Liver (tissue), 9 donors: Measurements from ENCODE around the gene SIK2. TPM values are rescaled to one million over a fixed set of nuclear protein-coding genes. Genes with fewer than 3 reads are reported as not detected.

Experiments
- DNase-seq: peaks from one replicate; pipeline ENCODE4 v3.0.0-alpha.2; 2017; ENCODE audit warnings: low spot score
- H3K27ac ChIP-seq, 2 donors: one replicate each; pipeline ENCODE4 v1.7.0; 2013; ENCODE audit warnings: inconsistent platforms in 2 of 2, low read length in 2 of 2, control low read depth in 1 of 2, low read depth in 1 of 2, mild to moderate bottlenecking in 1 of 2
- H3K27me3 ChIP-seq, 4 donors: one replicate each; pipeline versions ENCODE4 v1.6.1 to v1.7.0; 2013; ENCODE audit warnings: low read length in 3 of 4, inconsistent platforms in 1 of 4, mild to moderate bottlenecking in 1 of 4, moderate library complexity in 1 of 4; ENCODE audit not compliant: control insufficient read depth in 4 of 4, insufficient read depth in 4 of 4
- H3K36me3 ChIP-seq, 4 donors: one replicate each; pipeline versions ENCODE4 v1.6.1 to v1.7.0; 2013; ENCODE audit warnings: low read length in 3 of 4, mild to moderate bottlenecking in 3 of 4, low read depth in 1 of 4, moderate library complexity in 1 of 4; ENCODE audit not compliant: control insufficient read depth in 4 of 4, insufficient read depth in 3 of 4
- H3K4me1 ChIP-seq, 4 donors: one replicate each; pipeline versions ENCODE4 v1.6.1 to v1.7.0; 2013; ENCODE audit warnings: low read length in 3 of 4, mild to moderate bottlenecking in 3 of 4, moderate library complexity in 1 of 4; ENCODE audit not compliant: control insufficient read depth in 4 of 4, insufficient read depth in 4 of 4
- H3K4me3 ChIP-seq, 3 donors: one replicate each; pipeline versions ENCODE4 v1.6.1 to v1.7.0; 2013; ENCODE audit warnings: low read length in 3 of 3, control low read depth in 1 of 3, low read depth in 1 of 3, mild to moderate bottlenecking in 1 of 3
- H3K9ac ChIP-seq, 2 donors: one replicate each; pipeline ENCODE4 v1.7.0; 2013; ENCODE audit warnings: low read length in 2 of 2, mild to moderate bottlenecking in 2 of 2, moderate library complexity in 2 of 2, control low read depth in 1 of 2, low read depth in 1 of 2
- H3K9me3 ChIP-seq, 4 donors: one replicate each; pipeline versions ENCODE4 v1.6.1 to v1.7.0; 2013; ENCODE audit warnings: low read length in 3 of 4; ENCODE audit not compliant: control insufficient read depth in 4 of 4
- CTCF ChIP-seq: fragments of 150-350 bp; IDR thresholded peaks from 2 replicates; pipeline ENCODE4 v1.5.1; 2017; ENCODE audit warnings: improper control_type of control experiment, low read depth, low read length; ENCODE audit not compliant: missing input control
- EGR1 ChIP-seq, 2 donors: IDR thresholded peaks; 2 replicates each; pipeline ENCODE4 v1.6.1; 2016 to 2018; ENCODE audit warnings: antibody characterized with exemption in 2 of 2, low read depth in 2 of 2
- FOXA1 ChIP-seq: IDR thresholded peaks from 2 replicates; pipeline ENCODE4 v1.6.1; 2016; ENCODE audit warnings: antibody characterized with exemption
- HNF4A ChIP-seq, 2 donors: conservative IDR thresholded peaks; 2 replicates each; pipeline ENCODE4 v1.6.1; 2016; ENCODE audit warnings: antibody characterized with exemption in 2 of 2, mild to moderate bottlenecking in 2 of 2
- JUND ChIP-seq, 2 donors: IDR thresholded peaks; 2 replicates each; pipeline ENCODE4 v1.6.1; 2016; ENCODE audit warnings: antibody characterized with exemption in 2 of 2
- RAD21 ChIP-seq, 2 donors: IDR thresholded peaks; 2 replicates each; pipeline ENCODE4 v1.6.1; 2016; ENCODE audit warnings: antibody characterized with exemption in 2 of 2, mild to moderate bottlenecking in 2 of 2
- RXRA ChIP-seq, 2 donors: IDR thresholded peaks; 2 replicates each; pipeline ENCODE4 v1.6.1; 2017 to 2018; ENCODE audit warnings: antibody characterized with exemption in 2 of 2, mild to moderate bottlenecking in 1 of 2
- TAF1 ChIP-seq: conservative IDR thresholded peaks from 2 replicates; pipeline ENCODE4 v1.6.1; 2016; ENCODE audit warnings: antibody characterized with exemption, mild to moderate bottlenecking
- YY1 ChIP-seq: IDR thresholded peaks from 2 replicates; pipeline ENCODE4 v1.6.1; 2016; ENCODE audit warnings: antibody characterized with exemption, mild to moderate bottlenecking
- WGBS: extraction: QIAGEN DNeasy Blood & Tissue Kit; methylation state at CpG from one replicate; pipeline ENCODE4 v1.1.7; 2013; 5-methylcytosine and 5-hydroxymethylcytosine counted together
- polyA plus RNA-seq, 2 donors: library from polyadenylated mRNA; stranded (reverse) in 1 of 2; unstranded in 1 of 2; fragments of 200-250 nt in 1 of 2; fragments of >200 nt in 1 of 2; fragmentation: Nextera tagmentation in 1 of 2; extraction: Ambion mirVana in 1 of 2; gene quantifications; one replicate each; pipeline versions ENCODE4 v1.2.1 to v1.2.3, GENCODE V29; 2013 to 2015
- total RNA-seq, 2 donors: library from RNA; depleted of rRNA; stranded (reverse); fragments of >200 nt; gene quantifications; one replicate each; pipeline ENCODE4 v1.2.3, GENCODE V29; 2014
- TF ChIP-seq, protein P1 (sequence below): IDR thresholded peaks from 2 replicates; pipeline ENCODE4 v1.6.1; 2016; ENCODE audit warnings: antibody characterized with exemption
- TF ChIP-seq, protein P2 (sequence below): IDR thresholded peaks from 2 replicates; pipeline ENCODE4 v1.6.1; 2016; ENCODE audit warnings: antibody characterized with exemption, mild to moderate bottlenecking
- TF ChIP-seq, protein P3 (sequence below): IDR thresholded peaks from 2 replicates; pipeline ENCODE4 v1.6.1; 2016; ENCODE audit warnings: antibody characterized with exemption
- donor health status: healthy.
- donor health status: healthy.
- donor health status: healthy.
- donor health status: healthy.
- donor health status: healthy.

The SIK2 gene
- total and polyA plus RNA-seq, 4 donors: 6.5 to 15.0 (median 9.3) TPM

DNA sequence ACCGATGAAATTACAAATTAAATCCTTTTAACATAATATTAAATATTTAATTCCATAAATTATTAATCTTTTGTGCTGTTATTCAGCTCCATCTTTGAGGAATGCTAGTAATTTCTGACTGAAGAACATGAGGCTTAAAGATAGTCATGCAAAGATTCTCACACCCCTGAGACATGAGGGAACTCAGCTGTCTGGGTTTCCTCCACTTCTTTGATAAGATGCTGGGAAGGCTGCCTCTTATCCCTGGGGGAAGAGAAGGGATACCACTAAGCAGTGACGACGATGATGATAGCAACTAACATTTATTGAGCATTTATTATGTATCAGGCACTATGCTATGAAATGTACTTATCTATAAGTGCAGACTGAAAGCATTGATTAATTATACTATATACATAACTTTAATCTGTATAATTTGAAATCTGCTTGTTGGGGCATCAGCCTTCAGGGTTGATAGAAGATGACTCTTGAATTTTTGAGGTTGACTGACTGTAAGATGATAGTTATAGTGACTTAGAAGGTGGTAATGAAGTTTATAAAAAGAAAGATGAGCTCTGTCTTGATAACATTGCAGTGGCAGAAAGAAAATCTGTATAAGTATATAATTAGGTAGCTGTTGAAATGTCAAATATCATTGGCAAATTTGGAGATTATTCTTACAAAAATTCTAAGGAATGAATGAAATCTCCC lies 78.4 kb downstream of the SIK2 start:
- Histone ChIP-seq H3K9ac (no peak overlapping the region), H3K36me3 (peaks cover 6 to 21% (median 13%) of the 10 kb centered on the region in 4 donors), H3K4me1 (no peaks in the 10 kb centered on the region), H3K9me3 (no peaks in the 10 kb centered on the region), H3K27me3 (no peaks in the 10 kb centered on the region), H3K4me3 (no peak overlapping the region), H3K27ac (no peak overlapping the region)
- 95% methylated on average over 3 of the region's 3 CpGs for WGBS
- TF ChIP-seq, protein P1, sequence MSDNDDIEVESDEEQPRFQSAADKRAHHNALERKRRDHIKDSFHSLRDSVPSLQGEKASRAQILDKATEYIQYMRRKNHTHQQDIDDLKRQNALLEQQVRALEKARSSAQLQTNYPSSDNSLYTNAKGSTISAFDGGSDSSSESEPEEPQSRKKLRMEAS: no peak
- TF ChIP-seq HNF4A (conservative IDR thresholded peaks at IDR 0.05) (no peak), FOXA1 (no peak)
- DNase-seq: no peak

- TF ChIP-seq, protein P2, sequence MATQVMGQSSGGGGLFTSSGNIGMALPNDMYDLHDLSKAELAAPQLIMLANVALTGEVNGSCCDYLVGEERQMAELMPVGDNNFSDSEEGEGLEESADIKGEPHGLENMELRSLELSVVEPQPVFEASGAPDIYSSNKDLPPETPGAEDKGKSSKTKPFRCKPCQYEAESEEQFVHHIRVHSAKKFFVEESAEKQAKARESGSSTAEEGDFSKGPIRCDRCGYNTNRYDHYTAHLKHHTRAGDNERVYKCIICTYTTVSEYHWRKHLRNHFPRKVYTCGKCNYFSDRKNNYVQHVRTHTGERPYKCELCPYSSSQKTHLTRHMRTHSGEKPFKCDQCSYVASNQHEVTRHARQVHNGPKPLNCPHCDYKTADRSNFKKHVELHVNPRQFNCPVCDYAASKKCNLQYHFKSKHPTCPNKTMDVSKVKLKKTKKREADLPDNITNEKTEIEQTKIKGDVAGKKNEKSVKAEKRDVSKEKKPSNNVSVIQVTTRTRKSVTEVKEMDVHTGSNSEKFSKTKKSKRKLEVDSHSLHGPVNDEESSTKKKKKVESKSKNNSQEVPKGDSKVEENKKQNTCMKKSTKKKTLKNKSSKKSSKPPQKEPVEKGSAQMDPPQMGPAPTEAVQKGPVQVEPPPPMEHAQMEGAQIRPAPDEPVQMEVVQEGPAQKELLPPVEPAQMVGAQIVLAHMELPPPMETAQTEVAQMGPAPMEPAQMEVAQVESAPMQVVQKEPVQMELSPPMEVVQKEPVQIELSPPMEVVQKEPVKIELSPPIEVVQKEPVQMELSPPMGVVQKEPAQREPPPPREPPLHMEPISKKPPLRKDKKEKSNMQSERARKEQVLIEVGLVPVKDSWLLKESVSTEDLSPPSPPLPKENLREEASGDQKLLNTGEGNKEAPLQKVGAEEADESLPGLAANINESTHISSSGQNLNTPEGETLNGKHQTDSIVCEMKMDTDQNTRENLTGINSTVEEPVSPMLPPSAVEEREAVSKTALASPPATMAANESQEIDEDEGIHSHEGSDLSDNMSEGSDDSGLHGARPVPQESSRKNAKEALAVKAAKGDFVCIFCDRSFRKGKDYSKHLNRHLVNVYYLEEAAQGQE: no peak
- no peak for TF ChIP-seq YY1
- TF ChIP-seq, protein P3, sequence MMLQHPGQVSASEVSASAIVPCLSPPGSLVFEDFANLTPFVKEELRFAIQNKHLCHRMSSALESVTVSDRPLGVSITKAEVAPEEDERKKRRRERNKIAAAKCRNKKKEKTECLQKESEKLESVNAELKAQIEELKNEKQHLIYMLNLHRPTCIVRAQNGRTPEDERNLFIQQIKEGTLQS: no peak
- TF ChIP-seq JUND (IDR thresholded peaks at IDR 0.05): no peak
- TF ChIP-seq CTCF: no peak
- no peak for TF ChIP-seq RAD21 (IDR thresholded peaks at IDR 0.05)
- DNase-seq: no peak
- Histone ChIP-seq H3K27me3 (no peaks in the 10 kb centered on the region), H3K9ac (no peak overlapping the region), H3K4me1 (no peaks in the 10 kb centered on the region), H3K4me3 (no peak overlapping the region), H3K9me3 (no peaks in the 10 kb centered on the region), H3K27ac (no peak overlapping the region), H3K36me3 (peaks cover 3 to 22% (median 14%) of the 10 kb centered on the region in 4 donors)
- WGBS: 91% methylated on average over 3 of the region's 3 CpGs
Measured at GRCh38 chr11:111683806-111684205, 81.6 kb downstream of the SIK2 start.

GRCh38 chr11:111684251-111684650 lies 82.0 kb downstream of the SIK2 start:
- Histone ChIP-seq H3K4me3 (no peak overlapping the region), H3K4me1 (no peaks in the 10 kb centered on the region), H3K9ac (no peak overlapping the region), H3K9me3 (no peaks in the 10 kb centered on the region), H3K36me3 (peaks cover 3 to 27% (median 18%) of the 10 kb centered on the region in 4 donors), H3K27ac (no peak overlapping the region), H3K27me3 (no peaks in the 10 kb centered on the region)
- DNase-seq: no peak
- 92% methylated on average over 2 of the region's 2 CpGs for WGBS
- TF ChIP-seq TAF1 (no peak), RXRA (IDR thresholded peaks at IDR 0.05) (no peak), EGR1 (IDR thresholded peaks at IDR 0.05; ENCODE audit: low read depth in 2 of 2) (no peak)
